HEK293T (cell line): ENCODE results near the gene TTC36.

ENCODE experiments used
- ARNT ChIP-seq: fragments of 450-650 bp; IDR thresholded peaks from 2 replicates; pipeline ENCODE4 v1.6.1; 2017; ENCODE audit warnings: mild to moderate bottlenecking
- BHLHE40 ChIP-seq: fragments of 450-650 bp; IDR thresholded peaks from 2 replicates; pipeline ENCODE4 v1.6.1; 2016; ENCODE audit warnings: mild to moderate bottlenecking, moderate library complexity, borderline replicate concordance
- ELF4 ChIP-seq: fragments of 450-650 bp; IDR thresholded peaks from 2 replicates; pipeline ENCODE4 v1.6.1; 2017; ENCODE audit warnings: antibody characterized with exemption
- FOXA1 ChIP-seq: fragments of 450-650 bp; IDR thresholded peaks from 2 replicates; pipeline ENCODE4 v1.6.1; 2016; ENCODE audit warnings: mild to moderate bottlenecking
- FOXK2 ChIP-seq: fragments of 450-650 bp; IDR thresholded peaks from 2 replicates; pipeline ENCODE4 v1.6.1; 2016; ENCODE audit warnings: mild to moderate bottlenecking
- FOXM1 ChIP-seq: fragments of 450-650 bp; IDR thresholded peaks from 2 replicates; pipeline ENCODE4 v1.6.1; 2017; ENCODE audit warnings: mild to moderate bottlenecking, borderline replicate concordance
- HDGF ChIP-seq: fragments of 450-650 bp; IDR thresholded peaks from 2 replicates; pipeline ENCODE4 v1.6.1; 2017; ENCODE audit warnings: antibody characterized with exemption, borderline replicate concordance
- NFRKB ChIP-seq: fragments of 450-650 bp; IDR thresholded peaks from 2 replicates; pipeline ENCODE4 v1.6.1; 2016; ENCODE audit warnings: mild to moderate bottlenecking, moderate library complexity
- SP1 ChIP-seq: fragments of 450-650 bp; IDR thresholded peaks from 2 replicates; pipeline ENCODE4 v1.6.1; 2017
- SUZ12 ChIP-seq: fragments of 450-650 bp; IDR thresholded peaks from 2 replicates; pipeline ENCODE4 v1.6.1; 2016; ENCODE audit warnings: mild to moderate bottlenecking
- TARDBP ChIP-seq: fragments of 450-650 bp; IDR thresholded peaks from 2 replicates; pipeline ENCODE4 v1.6.1; 2016
- ZNF384 ChIP-seq: fragments of 450-650 bp; IDR thresholded peaks from 2 replicates; pipeline ENCODE4 v1.6.1; 2016

DNA sequence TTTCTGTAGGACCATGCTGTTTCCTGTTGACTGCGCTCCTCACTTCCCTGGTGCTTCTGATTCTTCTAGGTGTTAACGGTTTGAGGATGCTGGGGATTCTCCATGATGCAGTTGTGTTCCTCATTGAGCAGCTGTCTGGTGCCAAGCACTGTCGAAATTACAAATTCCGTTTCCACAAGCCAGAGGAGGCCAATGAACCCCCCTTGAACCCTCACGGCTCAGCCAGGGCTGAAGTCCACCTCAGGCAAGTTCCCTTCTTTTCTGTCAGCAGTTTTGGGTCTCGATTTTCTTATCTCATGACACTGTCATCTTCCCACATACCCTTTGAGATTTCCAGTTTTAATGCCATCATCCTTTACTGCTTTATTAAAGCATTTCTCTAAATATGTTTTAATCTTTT, 7.7 kb upstream of the TTC36 start:
- TF ChIP-seq FOXA1 = no peak
- TF ChIP-seq FOXK2 = no peak
- no peak for TF ChIP-seq FOXM1
- TF ChIP-seq NFRKB = no peak
- TF ChIP-seq SP1 = no peak
- no peak for TF ChIP-seq BHLHE40
- TF ChIP-seq SUZ12 = no peak
- no peak for TF ChIP-seq ARNT
- no peak for TF ChIP-seq TARDBP
- no peak for TF ChIP-seq ZNF384
- no peak for TF ChIP-seq ELF4
- TF ChIP-seq HDGF = no peak
